ENCODE measurements around the gene TMC4.
"Not testable (repeated sequence)": the region's sequence is repeated elsewhere in the genome, so short reads cannot be mapped to it uniquely, and the experiment has no call there.

The TMC4 gene

GRCh38 chr19:54172471-54173358 is at the start of gene TMC4:
Gene TMC4 (minus strand): TSS chr19:54173160. CDS start chr19:54173117, 43 bp downstream.
- peak; percentile 83 for DNase-seq

- not testable (repeated sequence) for DNase-seq
Measured at GRCh38 chr19:54221947-54222346, 49.0 kb upstream of the TMC4 start.

DNA sequence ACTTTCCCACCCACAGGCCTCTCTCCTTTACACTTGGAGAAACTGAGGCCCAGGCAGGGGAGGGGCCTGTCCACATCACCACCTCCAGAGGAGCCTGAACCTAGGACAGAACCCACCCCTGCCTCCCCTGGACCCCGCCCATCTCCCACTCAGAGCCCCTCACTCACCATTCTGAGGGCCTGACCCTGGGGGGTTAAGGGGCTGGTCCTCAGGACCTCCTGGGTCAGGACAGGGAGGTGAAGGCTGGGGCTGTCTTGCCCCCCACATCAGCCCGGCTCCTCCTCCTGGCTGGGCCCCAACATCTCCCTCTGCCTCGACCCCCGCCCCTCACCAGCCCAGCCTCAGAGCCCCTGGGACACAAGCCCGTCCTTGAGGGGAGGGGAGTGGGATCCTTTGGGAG is 46.7 kb upstream of the TMC4 start:
- DNase-seq, result not testable (repeated sequence)

DNA sequence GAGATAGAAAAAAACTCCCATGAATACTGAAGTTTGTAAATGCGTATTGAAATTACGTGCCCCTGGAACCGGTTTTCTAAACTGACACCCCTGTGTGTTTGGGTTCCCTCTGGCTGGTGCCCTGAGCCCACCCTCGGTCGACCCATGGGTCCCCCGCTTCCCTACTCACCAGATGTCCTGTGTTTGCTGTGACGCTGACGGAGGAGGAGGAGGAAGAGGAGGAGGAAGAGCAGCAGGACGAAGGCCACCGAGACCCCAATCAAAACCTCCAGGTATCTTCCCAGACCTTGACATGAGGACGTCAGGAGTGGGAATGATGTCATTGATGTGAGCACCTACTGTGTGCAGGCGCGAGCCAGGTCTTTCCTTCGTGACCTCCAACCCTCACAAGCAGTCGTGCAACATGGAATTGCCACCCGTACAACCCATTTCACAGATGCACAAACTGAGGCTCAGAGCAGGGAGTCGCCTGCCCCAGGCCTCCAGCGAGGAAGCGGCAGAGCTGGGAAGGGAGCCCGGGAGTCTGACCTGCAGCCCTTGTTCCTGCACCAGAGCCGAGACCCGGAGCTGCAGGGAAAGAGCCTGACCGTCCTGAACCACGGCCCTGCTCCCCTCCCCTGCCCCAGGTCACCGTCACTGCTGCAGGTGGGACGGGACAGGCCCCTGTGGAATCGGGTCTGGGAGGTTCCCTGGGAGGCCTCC is 46.2 kb upstream of the TMC4 start:
- no peak for DNase-seq

- no peak for DNase-seq
Measured at GRCh38 chr19:54218259-54218658, 45.3 kb upstream of the TMC4 start.

GRCh38 chr19:54217517-54218247 is 44.7 kb upstream of the TMC4 start:
- not testable (repeated sequence) for DNase-seq

GRCh38 chr19:54216869-54217268 is 43.9 kb upstream of the TMC4 start:
- no peak for DNase-seq

DNA sequence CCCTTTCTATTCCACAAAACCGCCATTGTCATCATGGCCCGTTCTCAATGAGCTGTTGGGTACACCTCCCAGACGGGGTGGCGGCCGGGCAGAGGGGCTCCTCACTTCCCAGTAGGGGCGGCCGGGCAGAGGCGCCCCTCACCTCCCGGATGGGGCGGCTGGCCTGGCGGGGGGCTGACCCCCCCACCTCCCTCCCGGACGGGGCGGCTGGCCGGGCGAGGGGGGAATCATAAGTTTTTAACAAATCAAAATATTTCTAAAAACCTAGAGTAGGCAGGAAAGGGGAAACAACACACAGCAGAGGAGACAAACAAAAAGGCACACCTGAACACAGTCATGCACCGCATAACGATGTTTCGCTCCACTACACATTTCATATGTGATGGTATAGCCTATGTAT is 41.8 kb upstream of the TMC4 start:
- DNase-seq, result not testable (repeated sequence)

- not testable (repeated sequence) for DNase-seq
Measured at GRCh38 chr19:54214217-54214616, 41.3 kb upstream of the TMC4 start.

GRCh38 chr19:54211235-54211634 is 38.3 kb upstream of the TMC4 start:
- DNase-seq, result no peak

- DNase-seq, result peak; percentile 94
Measured at GRCh38 chr19:54209811-54210494, 37.0 kb upstream of the TMC4 start.

DNA sequence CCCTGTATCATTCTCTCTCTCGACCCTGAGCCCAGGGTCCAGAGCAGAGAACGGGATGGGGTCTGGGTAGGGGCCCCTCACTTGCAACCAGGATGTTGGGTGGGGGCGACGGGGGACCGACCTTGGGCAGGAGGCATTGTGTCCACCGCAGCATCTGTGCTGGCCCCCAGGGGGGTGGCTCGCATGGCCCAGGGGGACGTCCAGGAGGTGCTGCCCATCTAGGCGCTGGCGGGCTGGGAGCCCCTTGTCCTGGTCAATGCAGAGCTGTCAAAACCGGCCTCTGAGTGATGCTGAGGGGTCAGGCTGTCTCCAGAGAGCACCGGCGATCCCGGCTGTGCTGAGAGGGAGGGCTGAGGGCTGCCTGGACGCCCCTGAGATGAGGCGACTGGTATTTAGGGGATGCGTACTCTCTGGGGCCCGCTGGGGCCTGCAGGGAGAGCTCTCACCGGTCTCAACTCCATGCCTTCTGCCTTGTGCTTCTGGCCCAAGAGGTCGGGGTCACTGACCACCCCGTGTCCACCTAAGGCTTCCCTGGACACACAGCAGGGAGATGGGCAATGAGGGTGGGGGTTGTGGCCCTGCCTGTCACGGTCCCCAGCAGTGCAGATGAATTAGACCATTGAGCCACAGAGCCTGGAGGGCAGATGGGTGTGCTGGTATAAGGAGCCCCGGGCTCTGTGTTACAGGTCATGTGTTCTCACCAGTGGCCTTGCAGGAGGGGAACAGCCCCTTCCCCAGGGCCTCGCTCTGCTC is 36.3 kb upstream of the TMC4 start:
- no peak for DNase-seq

GRCh38 chr19:54208784-54209057 is 35.8 kb upstream of the TMC4 start:
- DNase-seq, result no peak

- no peak for DNase-seq
Measured at GRCh38 chr19:54207983-54208783, 35.2 kb upstream of the TMC4 start.

GRCh38 chr19:54207676-54207982 is 34.7 kb upstream of the TMC4 start:
- no peak for DNase-seq

GRCh38 chr19:54207193-54207592 is 34.2 kb upstream of the TMC4 start:
- DNase-seq, result not testable (repeated sequence)

GRCh38 chr19:54206831-54207177 is 33.8 kb upstream of the TMC4 start:
- DNase-seq, result no peak

DNA sequence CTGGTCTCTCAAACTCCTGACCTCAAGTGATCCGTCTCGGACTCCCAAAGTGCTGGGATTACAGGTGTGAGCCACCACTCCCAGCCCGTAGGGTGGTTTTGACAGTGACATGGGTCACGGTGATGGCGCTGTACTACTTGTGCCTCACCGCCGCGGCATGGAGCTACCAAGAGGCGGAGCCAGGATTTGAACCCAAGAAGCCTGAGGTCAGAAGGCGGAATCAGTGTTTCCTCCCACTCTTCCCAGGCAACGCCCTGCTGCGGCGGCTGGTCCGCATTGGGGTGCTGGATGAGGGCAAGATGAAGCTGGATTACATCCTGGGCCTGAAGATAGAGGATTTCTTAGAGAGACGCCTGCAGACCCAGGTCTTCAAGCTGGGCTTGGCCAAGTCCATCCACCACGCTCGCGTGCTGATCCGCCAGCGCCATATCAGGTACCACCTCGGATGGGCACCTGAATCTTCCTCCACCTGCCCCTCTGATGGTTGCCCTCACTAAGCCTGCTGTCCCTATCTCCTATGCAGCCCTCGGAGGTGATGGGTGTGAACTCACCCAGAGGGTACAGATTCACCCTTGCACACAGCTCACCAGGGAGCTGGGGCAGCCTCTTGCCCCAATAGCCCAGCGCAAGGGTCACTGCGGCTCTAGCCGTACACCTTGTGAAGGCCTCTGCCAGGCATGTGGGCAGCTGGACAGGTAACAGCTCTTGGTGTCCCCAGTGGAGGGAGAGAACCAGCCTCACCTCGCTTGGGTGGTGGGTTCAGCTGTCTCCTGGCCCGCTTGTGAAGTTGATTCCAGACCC is 33.3 kb upstream of the TMC4 start:
- DNase-seq, result no peak

DNA sequence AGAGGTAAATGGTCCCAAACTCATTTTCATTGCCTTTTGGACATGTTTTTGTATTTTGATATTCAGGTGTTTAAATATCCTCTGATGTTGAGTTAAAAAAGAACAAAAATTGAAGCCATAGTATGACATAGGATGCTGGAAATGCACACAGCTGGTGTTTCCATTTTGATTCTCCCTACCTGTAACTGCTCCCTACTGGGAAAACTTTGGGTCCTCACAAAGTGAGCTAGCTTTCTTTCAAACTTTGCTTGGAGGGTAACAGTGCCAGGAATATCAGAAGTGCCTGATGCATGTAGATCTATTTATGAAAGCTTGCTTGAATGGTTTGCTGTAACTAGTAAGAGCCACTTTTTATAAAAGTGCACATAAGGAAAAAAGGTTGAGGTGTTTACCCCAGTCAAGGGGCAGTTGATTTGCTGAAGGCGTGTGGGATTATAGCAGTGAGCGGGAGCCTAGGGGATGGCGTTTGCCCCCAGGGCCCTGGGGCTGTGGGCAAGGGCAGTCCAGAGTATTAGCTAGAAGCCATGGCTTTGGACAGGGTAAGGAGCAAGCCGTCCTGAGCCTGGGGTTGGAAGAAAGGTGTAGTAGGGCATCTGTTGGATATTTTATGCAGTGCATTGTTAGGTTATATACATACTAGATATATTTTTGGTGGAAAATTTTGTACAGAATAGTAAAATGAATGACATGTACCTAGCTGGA is 32.0 kb upstream of the TMC4 start:
- DNase-seq, result no peak

DNA sequence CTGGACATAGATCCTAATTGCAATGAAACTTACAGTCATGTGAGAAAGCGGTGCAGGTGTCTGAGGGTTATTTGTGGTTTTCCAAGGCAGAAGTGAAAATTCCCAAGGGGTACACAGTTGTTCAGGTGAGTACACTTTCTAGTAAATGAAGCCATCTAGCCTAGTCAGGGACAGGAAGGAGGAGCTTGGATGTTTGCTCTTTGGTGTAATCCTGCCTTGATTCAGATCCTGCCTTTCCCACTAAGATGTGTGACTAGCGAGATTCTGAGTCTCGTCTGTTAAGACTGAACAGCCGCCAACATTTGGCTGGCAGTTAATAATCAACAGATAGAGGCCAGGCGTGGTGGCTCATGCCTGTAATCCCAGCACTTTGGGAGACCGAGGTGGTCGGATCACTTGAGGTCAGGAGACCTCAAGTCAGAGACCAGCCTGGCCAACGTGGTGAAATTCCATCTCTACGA is 30.2 kb upstream of the TMC4 start:
- DNase-seq, result no peak

Data from DMS153 (cell line).